DMS153 treated with DMSO at 0.1 percent for 48 hours (cell line): Measurements from ENCODE around the gene PPP2R3A.
"Not testable (repeated sequence)": the region's sequence is repeated elsewhere in the genome, so short reads cannot be mapped to it uniquely, and the experiment has no call there.

ENCODE experiments used
- DNase-seq: peaks from one replicate; lab custom pipeline; 2025; ENCODE audit not compliant: unreplicated experiment; lab: John Stamatoyannopoulos, UW

The PPP2R3A gene

GRCh38 chr3:136083641-136084382, 118.3 kb downstream of the PPP2R3A start:
- not testable (repeated sequence) for DNase-seq

- DNase-seq = not testable (repeated sequence)
Observed at GRCh38 chr3:136085067-136085466, 119.5 kb downstream of the PPP2R3A start.

DNA sequence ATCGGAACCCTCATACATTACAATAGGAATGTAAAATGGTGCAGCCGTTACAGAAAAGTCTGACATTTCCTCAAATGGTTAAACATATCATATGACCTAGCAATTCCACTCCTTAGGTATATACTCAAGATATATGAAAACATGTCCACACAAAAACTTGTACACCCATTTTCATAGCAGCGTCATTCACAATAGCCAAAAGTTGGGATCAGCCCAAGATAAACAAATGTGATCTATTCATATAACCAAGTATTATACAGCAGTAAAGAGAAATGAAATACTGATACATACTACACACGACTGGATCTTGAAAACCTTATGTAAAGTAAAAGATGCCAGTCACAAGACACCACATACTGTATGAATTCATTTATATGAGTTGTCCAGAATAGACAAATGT, 128.2 kb downstream of the PPP2R3A start:
- peak; percentile 7 for DNase-seq

DNA sequence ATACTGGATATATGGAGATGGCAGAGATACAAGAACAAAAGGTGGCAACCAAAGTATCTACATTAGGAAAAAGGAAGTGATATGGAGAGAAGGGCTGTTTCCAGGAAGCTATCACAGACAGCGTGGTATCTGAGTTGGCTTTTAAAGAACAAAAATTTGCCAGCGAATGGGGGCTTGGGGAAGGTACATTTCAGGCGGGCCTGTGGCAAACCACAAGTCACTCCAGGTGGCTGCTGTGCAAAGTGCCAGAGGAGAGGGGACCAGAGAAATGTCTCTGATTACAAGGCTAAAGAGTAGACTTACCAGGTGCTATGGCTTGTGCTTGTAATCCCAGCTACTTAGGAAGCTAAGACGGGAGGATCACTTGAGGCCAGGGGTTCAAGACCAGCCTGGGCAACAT, 139.5 kb downstream of the PPP2R3A start:
- no peak for DNase-seq

GRCh38 chr3:136106101-136106500, 140.6 kb downstream of the PPP2R3A start:
- DNase-seq = no peak

- no peak for DNase-seq
Observed at GRCh38 chr3:136109499-136109898, 144.0 kb downstream of the PPP2R3A start.

- DNase-seq = no peak
Observed at GRCh38 chr3:136110481-136110880, 145.0 kb downstream of the PPP2R3A start.

- no peak for DNase-seq
Observed at GRCh38 chr3:136114421-136114820, 148.9 kb downstream of the PPP2R3A start.

- DNase-seq = not testable (repeated sequence)
Observed at GRCh38 chr3:136119332-136119731, 153.8 kb downstream of the PPP2R3A start.

- not testable (repeated sequence) for DNase-seq
Observed at GRCh38 chr3:136119783-136120182, 154.3 kb downstream of the PPP2R3A start.

- no peak for DNase-seq
Observed at GRCh38 chr3:136120373-136121348, 155.1 kb downstream of the PPP2R3A start.

GRCh38 chr3:136122006-136122405, 156.5 kb downstream of the PPP2R3A start:
- no peak for DNase-seq

GRCh38 chr3:136131647-136132046, 166.1 kb downstream of the PPP2R3A start:
- not testable (repeated sequence) for DNase-seq

DNA sequence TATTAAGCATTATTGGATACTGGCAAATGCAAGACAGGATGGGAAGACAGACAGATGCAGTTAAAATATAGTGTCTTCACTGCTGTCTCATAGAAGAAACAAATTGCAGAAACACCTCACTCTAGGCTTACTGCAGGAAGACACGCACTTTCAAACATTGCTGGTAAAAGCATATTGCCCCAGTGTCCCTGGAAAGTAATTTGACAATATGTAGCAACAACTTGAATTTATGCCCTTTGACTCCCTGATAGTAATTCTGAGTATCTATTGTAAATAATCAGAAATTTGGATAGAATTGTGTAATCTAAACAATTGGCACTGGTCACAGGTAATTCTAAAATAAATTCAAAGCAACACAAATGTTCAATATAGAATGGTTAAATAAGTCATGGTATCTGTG, 168.6 kb downstream of the PPP2R3A start:
- no peak for DNase-seq

DNA sequence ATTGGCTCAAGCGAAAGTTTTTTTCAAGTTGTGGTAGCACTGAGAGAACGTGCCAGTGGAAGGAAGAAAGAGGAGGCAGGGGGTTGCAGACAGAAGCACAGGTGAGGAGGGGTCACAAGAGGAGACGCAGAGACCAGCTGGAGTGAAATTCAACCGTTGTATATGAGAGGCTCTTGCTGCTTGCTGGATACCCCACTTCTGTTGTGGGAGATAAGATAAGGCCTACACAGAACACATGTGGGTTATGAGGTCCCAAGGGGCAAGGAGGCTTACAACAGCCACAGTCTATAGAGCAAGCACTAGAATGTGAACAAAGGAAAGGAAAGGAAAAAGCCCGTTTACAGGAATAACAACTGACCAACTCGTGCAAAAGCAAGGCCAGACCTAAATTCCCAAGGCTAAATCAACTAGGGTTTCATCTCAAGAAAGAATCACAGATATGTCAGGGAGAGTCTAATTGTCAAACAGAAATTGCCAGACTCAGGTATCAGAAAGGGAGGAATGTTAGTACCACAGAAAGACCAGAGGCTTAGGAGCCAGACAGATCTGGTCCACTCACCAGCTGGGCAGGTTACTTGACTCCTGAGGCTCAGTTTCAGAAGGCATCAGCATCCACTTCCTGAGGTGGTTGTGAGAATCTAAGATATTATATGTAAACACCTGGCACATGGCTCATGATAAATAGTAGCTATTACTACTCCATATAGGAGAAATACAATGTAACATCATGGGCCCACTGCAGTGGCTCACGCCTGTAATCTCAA, 169.7 kb downstream of the PPP2R3A start:
- DNase-seq = no peak

- DNase-seq = no peak
Observed at GRCh38 chr3:136136454-136136853, 170.9 kb downstream of the PPP2R3A start.

DNA sequence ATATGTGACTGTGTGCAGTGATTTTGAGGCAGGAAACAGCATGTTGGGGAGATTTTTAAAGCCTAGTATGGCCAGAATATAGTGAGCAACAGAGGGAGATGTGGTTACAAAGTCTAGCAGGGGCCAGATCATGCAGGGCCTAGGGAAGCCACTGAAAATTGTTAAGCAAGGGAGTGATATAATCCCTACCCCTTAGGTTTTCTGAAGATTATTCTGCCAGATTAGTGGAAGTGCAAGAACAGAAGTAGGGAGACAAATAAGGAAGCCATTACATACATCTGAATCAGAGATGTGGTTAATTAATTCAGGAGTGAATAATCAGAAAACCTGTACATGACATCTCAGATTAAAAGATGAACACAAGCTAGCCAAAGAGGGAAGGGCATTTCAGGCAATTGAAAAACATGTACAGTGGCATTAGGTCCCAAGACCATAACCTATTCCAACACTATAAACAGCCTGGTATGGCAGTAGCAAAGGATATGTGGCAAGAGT, 175.8 kb downstream of the PPP2R3A start:
- DNase-seq = no peak

GRCh38 chr3:136141891-136142290, 176.4 kb downstream of the PPP2R3A start:
- DNase-seq = no peak

DNA sequence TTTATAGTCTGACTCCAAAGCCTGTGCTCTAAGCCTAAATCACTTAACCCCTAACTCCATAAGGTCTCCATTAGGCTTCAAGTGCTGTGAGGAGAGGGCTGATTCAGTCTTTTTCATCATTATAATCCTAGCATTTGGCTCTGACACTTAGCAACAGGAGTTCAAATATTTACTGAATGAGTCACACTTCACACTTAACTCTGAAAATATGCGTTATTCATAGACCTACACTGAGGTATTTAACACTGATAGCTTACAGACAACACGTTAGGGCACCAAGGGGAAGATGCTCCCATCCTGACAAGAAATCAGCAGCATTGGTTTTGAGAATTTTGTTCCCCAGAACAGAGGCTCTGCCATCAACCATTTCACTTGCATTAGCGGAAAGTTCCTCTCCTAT, 177.1 kb downstream of the PPP2R3A start:
- DNase-seq = peak; percentile 11

DNA sequence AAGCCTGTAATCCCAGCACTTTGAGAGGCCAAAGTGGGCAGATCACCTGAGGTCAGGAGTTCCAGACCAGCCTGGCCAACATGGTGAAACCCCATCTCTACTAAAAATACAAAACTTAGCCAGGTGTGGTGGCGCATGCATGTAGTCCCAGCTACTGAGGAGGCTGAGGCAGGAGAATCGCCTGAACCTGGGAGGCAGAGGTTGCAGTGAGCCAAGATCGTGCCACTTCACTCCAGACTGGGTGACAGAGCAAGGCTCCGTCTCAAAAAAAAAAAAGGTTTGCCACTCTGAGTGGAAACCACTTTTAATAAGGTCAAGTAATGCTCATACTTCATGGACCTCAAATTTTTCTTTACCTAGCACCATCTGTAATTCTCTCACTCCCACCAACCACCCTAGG, 178.9 kb downstream of the PPP2R3A start:
- DNase-seq = not testable (repeated sequence)
